Measurements from ENCODE around the gene LRRC72. TPM values are rescaled to one million over a fixed set of nuclear protein-coding genes. Genes with fewer than 3 reads are reported as not detected.

The LRRC72 gene
- total RNA-seq, 2 donors from 2014 or later: not detected

DNA sequence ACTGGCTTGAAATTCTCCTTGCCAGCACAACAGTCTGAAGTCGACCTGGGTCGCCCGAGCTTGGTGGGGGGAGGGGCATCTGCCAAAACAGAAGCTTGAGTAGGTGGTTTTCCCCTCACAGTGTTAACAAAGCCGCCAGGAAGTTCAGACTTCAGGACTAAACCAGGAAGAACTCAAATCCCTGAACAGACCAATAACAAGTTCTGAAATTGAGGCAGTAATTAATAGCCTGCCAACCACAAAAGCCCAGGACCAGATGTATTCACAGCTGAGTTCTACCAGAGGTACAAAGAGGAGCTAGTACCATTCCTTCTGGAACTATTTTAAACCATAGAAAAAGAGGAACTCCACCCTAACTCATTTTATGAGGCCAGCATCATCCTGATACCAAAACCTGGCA is 45.3 kb downstream of the LRRC72 start:
- ATAC-seq (no peak), DNase-seq (no peak)
- Histone ChIP-seq H3K36me3 (replicated peaks in 1 of 2; ENCODE audit: insufficient read depth in 1 of 2, low read depth in 2 of 2) (no peaks in the 10 kb centered on the region), H3K4me3 (no peak overlapping the region), H3K27ac (no peak overlapping the region), H3K9me3 (no peaks in the 10 kb centered on the region), H3K4me1 (no peaks in the 10 kb centered on the region), H3K27me3 (no peaks in the 10 kb centered on the region)
- TF ChIP-seq, protein P1, sequence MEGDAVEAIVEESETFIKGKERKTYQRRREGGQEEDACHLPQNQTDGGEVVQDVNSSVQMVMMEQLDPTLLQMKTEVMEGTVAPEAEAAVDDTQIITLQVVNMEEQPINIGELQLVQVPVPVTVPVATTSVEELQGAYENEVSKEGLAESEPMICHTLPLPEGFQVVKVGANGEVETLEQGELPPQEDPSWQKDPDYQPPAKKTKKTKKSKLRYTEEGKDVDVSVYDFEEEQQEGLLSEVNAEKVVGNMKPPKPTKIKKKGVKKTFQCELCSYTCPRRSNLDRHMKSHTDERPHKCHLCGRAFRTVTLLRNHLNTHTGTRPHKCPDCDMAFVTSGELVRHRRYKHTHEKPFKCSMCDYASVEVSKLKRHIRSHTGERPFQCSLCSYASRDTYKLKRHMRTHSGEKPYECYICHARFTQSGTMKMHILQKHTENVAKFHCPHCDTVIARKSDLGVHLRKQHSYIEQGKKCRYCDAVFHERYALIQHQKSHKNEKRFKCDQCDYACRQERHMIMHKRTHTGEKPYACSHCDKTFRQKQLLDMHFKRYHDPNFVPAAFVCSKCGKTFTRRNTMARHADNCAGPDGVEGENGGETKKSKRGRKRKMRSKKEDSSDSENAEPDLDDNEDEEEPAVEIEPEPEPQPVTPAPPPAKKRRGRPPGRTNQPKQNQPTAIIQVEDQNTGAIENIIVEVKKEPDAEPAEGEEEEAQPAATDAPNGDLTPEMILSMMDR (IDR thresholded peaks at IDR 0.05): no peak
- TF ChIP-seq POLR2A (IDR thresholded peaks at IDR 0.05): no peak
- WGBS, 2 donors: 83 to 86% methylated on average over 4 of the region's 4 CpGs
- intact Hi-C loops (cut with DNase I): no loop called here

DNA sequence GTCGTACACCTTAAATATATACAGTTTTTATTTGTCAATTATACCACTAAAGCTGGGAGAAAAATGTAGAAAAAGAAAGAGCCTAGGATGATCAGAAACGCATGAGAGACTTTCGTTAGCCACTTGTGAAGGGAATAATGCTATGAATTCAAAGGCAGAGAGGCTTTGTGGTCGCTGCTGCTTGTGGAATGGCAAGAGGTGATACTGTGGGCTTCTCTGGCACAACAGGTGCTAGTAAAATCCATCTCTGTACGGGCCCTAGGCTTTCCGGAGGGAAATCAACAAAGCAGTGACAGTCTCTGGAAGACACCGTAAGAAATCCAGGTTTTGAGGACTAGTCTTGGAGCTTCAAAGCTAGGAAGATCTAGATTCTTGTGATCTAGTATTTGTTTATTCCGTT is 52.6 kb downstream of the LRRC72 start:
- ATAC-seq (no peak), DNase-seq (no peak)
- intact Hi-C loops (cut with DNase I): no loop called here
- no peak overlapping the region for H3K4me3 ChIP-seq
- WGBS, 2 donors: 71 to 72% methylated on average over 8 of the region's 8 CpGs
- H3K27ac ChIP-seq: no peak overlapping the region
- H3K9me3 ChIP-seq: no peaks in the 10 kb centered on the region
- H3K4me1 ChIP-seq: no peaks in the 10 kb centered on the region
- no peaks in the 10 kb centered on the region for H3K36me3 ChIP-seq (replicated peaks in 1 of 2; ENCODE audit: insufficient read depth in 1 of 2, low read depth in 2 of 2)
- H3K27me3 ChIP-seq: no peaks in the 10 kb centered on the region
- TF ChIP-seq POLR2A (IDR thresholded peaks at IDR 0.05): no peak

DNA sequence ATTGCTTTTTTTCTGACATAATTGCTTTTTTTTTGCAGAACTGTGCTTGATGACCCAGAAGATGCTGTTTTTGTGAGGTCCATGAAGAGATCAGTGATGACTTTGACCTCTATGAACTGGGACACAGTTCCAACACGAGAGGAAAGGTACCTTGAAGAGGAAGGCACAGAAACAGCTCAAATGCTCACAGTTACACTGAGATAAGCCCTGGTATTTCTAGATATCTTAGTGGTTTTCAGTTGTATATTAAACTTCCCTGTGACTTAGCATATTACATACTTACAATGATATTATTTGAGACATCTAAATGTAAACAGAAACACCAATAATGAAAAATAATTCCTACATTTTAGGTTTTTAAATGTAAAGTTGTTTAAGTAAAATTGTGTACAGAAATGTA is 54.7 kb downstream of the LRRC72 start:
- no peaks in the 10 kb centered on the region for H3K9me3 ChIP-seq
- intact Hi-C loops (cut with DNase I): no loop called here
- ATAC-seq (no peak), DNase-seq (no peak)
- no peaks in the 10 kb centered on the region for H3K27me3 ChIP-seq
- H3K4me1 ChIP-seq: no peaks in the 10 kb centered on the region
- H3K36me3 ChIP-seq (replicated peaks in 1 of 2; ENCODE audit: insufficient read depth in 1 of 2, low read depth in 2 of 2): no peaks in the 10 kb centered on the region
- TF ChIP-seq, protein P1 (IDR thresholded peaks at IDR 0.05): no peak
- TF ChIP-seq POLR2A (IDR thresholded peaks at IDR 0.05): no peak
- 19 to 28% methylated on average over 1 of the region's 1 CpG for WGBS, 2 donors
- H3K27ac ChIP-seq: no peak overlapping the region
- no peak overlapping the region for H3K4me3 ChIP-seq

DNA sequence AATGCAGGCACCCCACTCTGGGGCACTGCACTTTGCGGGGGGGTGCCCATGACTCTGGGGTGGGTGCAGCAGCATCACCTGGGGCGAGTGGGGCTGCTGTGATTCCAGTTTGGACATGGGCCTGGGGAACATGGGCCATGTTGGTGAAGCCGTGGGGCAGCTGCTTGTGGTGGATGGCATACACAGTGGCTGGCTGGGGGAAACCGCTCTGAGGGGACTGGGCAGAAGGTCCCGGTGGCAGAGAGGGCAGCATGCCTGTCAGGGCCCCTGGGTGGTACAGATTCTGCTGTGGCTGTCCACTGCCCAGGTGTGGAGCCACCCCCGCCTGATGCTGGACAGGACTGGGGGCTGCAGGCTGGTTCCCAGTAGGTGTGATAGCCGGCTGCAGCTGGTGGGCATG is 57.2 kb downstream of the LRRC72 start:
- 90 to 93% methylated on average over 6 of the region's 7 CpGs for WGBS, 2 donors
- ATAC-seq: no peak

DNA sequence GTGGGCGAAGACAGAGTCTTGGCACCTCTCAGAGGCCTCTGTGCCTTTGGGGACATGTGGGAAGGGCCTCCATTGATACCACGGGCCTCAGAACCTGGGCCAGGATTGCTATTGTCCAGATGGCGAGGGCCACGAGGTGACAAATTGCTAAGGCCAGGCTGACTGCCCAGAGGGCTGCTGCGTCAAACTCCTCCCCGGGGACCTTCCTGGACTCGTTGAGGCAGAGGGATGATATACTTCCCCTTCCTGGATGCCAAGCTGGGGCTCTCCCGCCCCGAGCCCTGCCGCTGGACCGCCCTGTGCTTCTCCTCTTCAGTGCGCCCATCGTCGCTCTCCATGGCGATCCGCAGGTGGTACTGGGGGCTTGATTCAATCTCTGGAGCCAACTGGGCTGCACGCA is 58.9 kb downstream of the LRRC72 start:
- no peak for TF ChIP-seq POLR2A (IDR thresholded peaks at IDR 0.05)
- TF ChIP-seq, protein P1 (IDR thresholded peaks at IDR 0.05): no peak
- Histone ChIP-seq H3K36me3 (replicated peaks in 1 of 2; ENCODE audit: insufficient read depth in 1 of 2, low read depth in 2 of 2) (no peaks in the 10 kb centered on the region), H3K4me1 (peaks cover 5% of the 10 kb centered on the region), H3K9me3 (no peaks in the 10 kb centered on the region), H3K27ac (no peak overlapping the region), H3K27me3 (no peaks in the 10 kb centered on the region), H3K4me3 (no peak overlapping the region)
- WGBS, 2 donors: 93 to 97% methylated on average over 16 to 17 of the region's 17 CpGs
- no peak for DNase-seq
- intact Hi-C loops (cut with DNase I): no loop called here
- ATAC-seq: no peak

More for the DNA sequence above, 57.2 kb downstream of the LRRC72 start:
- no peak for DNase-seq
- H3K4me3 ChIP-seq: no peak overlapping the region
- no peaks in the 10 kb centered on the region for H3K9me3 ChIP-seq
- H3K27me3 ChIP-seq: no peaks in the 10 kb centered on the region
- no peaks in the 10 kb centered on the region for H3K36me3 ChIP-seq (replicated peaks in 1 of 2; ENCODE audit: insufficient read depth in 1 of 2, low read depth in 2 of 2)
- no peak overlapping the region for H3K27ac ChIP-seq
- TF ChIP-seq, protein P1 (IDR thresholded peaks at IDR 0.05): no peak
- TF ChIP-seq POLR2A (IDR thresholded peaks at IDR 0.05): no peak
- intact Hi-C loops (cut with DNase I): no loop called here
- H3K4me1 ChIP-seq: no peaks in the 10 kb centered on the region
